Fibroblast of mammary gland (primary cell): ENCODE results near the gene GPRC5C.

Source experiments
- DNase-seq: peaks from one replicate; pipeline ENCODE4 v3.0.0-alpha.2; 2010; ENCODE audit warnings: low read depth
- H3K4me3 ChIP-seq: 2 replicates; pipeline ENCODE4 v1.5.1; 2011; ENCODE audit warnings: low read depth, mild to moderate bottlenecking, low read length, moderate library complexity; ENCODE audit not compliant: control insufficient read depth
- CTCF ChIP-seq: conservative IDR thresholded peaks from 2 replicates; pipeline ENCODE4 v1.5.1; 2011; ENCODE audit warnings: low read depth, low read length, inconsistent platforms; ENCODE audit not compliant: control insufficient read depth, insufficient read depth

GPRC5C gene

GRCh38 chr17:74472890-74473289, 41.0 kb downstream of the GPRC5C start:
- H3K4me3 ChIP-seq: no peak overlapping the region
- TF ChIP-seq CTCF: no peak

GRCh38 chr17:74473294-74473693, 41.4 kb downstream of the GPRC5C start:
- no peak for TF ChIP-seq CTCF
- no peak overlapping the region for H3K4me3 ChIP-seq
- DNase-seq: no peak

More at GRCh38 chr17:74472890-74473289, 41.0 kb downstream of the GPRC5C start:
- DNase-seq: no peak

- H3K4me3 ChIP-seq: no peak overlapping the region
- TF ChIP-seq CTCF: no peak
- DNase-seq: no peak
Measured at GRCh38 chr17:74474043-74474792, 42.3 kb downstream of the GPRC5C start.

- TF ChIP-seq CTCF: no peak
- no peak overlapping the region for H3K4me3 ChIP-seq
- DNase-seq: no peak
Measured at GRCh38 chr17:74475189-74475588, 43.3 kb downstream of the GPRC5C start.

- H3K4me3 ChIP-seq: no peak overlapping the region
- no peak for DNase-seq
- TF ChIP-seq CTCF: no peak
Measured at GRCh38 chr17:74477411-74477810, 45.5 kb downstream of the GPRC5C start.

GRCh38 chr17:74478420-74479100, 46.7 kb downstream of the GPRC5C start:
- no peak for TF ChIP-seq CTCF
- DNase-seq: peak; percentile 30
- H3K4me3 ChIP-seq: no peak overlapping the region
